Measurements from ENCODE around the gene CDIPT.
"Not testable (repeated sequence)": the region's sequence is repeated elsewhere in the genome, so short reads cannot be mapped to it uniquely, and the experiment has no call there.

The CDIPT gene

GRCh38 chr16:29897333-29897732 is 34.3 kb upstream of the CDIPT start:
- DNase-seq (ENCODE audit: low read depth in 2 of 2): no peak

- no peak for DNase-seq (ENCODE audit: low read depth in 2 of 2)
Measured at GRCh38 chr16:29896841-29897240, 33.8 kb upstream of the CDIPT start.

- no peak for DNase-seq (ENCODE audit: low read depth in 2 of 2)
Measured at GRCh38 chr16:29894352-29894751, 31.3 kb upstream of the CDIPT start.

DNA sequence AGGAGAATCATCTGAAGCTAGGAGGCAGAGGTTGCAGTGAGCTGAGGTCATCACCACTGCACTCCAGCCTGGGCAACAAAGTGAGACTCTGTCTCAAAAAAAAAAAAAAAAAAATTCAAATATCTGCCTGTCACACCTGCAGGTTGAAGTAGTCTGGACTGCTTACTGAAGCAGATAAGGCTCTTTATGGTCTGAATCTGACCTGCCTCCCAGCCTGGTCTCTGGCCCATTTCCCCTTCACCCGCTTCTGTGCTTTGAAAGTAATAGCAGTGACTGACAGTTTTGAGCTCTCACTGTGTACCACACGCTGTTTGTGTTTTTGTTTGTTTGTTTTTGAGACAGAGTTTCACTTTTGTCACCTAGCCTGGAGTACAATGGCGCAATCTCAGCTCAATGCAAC is 30.5 kb upstream of the CDIPT start:
- DNase-seq (ENCODE audit: low read depth in 2 of 2): no peak

DNA sequence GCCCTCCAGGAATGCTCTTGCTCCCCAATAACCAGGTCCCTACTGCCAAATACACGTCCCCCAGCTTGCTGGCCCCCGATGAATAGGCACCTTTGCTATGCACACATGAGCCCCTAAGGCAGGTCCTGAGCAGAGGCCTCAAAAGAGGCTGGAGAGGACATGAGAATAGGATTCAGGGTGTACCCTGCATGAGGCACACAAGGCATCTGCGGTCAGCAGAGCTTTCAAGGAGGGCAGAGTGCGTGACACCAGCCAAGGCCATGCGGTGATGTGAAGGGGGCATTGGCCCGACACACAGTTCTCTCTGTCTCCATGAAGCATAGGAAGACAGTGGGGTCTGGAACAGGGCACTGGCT is 29.4 kb upstream of the CDIPT start:
- DNase-seq (ENCODE audit: low read depth in 2 of 2): no peak

DNA sequence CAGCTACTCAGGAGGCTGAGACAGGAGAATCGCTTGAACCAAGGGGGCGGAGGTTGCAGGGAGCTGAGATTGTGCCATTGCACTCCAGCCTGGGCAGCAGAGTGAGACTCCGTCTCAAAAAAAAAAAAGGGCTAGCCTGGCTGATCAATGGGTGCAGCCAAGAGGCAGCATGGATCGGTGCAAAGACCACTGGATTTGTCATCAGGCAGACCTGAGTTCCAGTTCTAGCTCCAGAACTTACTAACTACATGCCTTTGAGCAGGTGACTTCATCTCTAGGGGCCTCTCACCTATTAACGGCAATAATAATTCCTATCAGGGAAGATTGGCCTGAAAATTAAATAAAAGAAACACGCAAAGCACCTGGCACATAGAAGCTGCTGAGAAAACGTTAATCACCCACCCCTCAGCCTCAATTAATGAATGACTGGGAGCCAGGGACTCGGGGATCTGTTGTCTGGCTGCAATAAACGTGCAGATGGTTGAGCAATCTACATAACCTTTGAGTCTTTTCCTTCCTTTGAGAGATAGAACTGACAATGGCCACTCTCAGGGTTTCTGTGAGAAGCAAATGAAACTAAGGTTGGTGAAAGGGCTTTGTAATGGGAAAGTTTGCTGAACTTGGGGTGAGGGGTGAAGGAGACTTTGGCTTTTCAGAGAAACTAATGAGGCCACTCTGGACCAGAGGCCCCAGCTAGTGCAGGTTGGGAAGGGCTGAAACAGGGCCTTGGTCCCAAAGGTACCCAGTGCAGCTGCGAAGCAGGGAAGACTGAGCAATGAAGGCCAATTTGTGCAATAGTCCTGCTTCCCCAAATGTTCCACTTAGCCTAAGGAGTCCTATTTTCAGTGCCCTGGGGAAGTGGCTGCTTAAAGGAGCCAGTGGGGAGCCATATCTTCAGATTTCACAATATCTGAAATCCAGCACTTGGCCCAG is 28.8 kb upstream of the CDIPT start:
- DNase-seq (ENCODE audit: low read depth in 2 of 2): no peak

GRCh38 chr16:29889372-29889771 is 26.3 kb upstream of the CDIPT start:
- not testable (repeated sequence) for DNase-seq (ENCODE audit: low read depth in 2 of 2)

DNA sequence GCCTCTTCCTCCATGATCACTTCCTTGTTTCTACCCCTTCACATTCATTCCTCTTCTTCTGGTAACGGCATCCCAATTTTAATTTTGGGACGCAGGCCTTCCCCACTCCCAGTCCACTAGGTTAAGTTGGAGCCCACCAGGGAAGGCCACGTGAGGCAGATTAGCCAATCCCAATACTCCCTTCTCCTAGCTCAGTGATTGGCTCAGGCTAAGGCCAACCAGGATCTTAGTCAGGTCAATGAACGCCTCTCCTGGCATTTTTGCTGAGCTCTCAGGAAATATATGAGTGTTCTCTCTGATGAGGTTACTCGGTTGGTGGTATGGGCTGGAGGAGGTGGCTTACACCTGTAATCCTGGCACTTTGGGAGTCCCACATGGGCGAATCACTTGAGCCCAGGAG is 21.0 kb upstream of the CDIPT start:
- no peak for DNase-seq (ENCODE audit: low read depth in 2 of 2)

DNA sequence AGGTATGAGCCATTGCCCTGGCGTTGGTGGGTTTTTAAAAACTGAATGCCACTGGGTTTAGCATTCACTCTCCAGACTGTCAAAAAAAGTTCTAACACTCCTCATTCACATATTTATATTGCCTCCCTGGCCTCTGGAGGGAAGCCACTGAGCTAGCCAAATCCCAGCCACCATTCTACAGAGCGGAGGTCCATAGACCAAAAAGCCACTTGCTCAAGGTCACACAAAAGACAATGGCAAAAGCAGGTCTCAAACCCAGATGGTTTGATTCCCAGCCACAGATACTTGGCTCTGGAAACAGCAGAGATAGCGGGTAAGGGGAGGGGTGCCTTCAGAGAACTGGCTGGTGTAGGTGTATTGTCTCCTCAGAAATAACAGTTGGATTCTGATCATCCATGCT is 18.0 kb upstream of the CDIPT start:
- no peak for DNase-seq (ENCODE audit: low read depth in 2 of 2)

- no peak for DNase-seq (ENCODE audit: low read depth in 2 of 2)
Measured at GRCh38 chr16:29878172-29878571, 15.1 kb upstream of the CDIPT start.

DNA sequence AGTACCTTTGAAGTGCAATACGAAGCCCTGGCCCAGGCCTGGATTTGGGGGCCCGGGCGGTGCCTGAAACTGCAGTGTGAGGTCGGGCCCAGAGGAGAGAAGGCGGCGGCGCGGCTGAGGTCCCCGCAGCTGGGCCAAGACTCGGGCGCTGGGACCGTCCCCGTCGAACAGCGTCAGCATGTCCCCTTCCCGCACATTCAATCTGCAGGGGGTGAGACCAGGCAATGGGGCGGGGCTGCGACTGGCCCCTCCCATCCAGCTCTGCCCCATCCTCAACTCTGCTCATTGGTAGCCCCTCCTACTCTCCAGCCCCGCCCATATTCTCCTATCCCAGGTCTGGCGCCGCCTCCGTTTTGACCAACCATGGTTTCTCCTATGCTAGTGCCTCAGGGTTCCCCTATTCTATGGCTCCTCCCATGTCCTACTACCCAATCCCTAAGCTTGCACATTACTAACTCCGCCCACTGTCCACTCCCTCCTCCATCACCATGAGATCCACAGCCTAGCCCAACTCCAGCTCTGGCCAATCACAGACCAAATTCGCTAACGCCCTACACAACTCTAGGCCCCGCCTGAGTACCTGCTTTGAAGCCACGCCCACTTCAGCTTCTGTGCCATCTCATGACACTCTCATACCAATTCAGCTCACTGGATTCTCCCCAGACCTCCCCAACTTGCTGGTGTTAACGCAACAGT is 14.4 kb upstream of the CDIPT start:
- no peak for DNase-seq (ENCODE audit: low read depth in 2 of 2)

DNA sequence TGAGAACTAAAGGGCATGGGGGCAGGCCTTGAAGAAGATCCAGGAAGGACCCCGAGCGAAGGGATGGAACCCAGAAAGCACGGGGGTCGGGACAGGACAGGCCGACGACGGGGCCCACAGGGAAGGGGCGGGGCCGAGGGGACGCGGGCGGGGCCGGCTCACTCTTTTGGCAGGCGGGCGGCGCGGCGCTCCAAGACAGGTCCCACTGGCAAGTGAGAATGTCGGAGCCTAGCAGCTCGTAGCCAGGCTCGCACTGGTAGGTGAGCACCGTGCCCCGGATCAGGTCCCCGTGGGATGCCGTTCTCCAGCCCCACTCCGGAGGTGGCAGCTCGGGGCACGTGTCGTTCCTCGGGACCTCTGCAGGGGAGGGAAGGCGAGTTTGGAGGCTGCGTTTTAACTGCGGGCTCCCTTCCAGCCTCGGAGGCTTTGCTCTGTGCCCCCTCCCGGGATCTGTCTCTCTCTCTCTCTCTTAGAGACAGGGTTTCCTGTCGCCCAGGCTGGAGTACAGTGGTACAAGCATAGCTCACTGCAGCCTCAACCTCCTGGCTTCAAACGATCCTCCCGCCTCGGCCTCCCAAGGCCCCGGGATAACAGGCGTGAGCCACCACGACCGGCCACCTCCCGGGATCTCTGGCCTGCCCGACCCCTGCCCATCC is 13.7 kb upstream of the CDIPT start:
- no peak for DNase-seq (ENCODE audit: low read depth in 2 of 2)

DNA sequence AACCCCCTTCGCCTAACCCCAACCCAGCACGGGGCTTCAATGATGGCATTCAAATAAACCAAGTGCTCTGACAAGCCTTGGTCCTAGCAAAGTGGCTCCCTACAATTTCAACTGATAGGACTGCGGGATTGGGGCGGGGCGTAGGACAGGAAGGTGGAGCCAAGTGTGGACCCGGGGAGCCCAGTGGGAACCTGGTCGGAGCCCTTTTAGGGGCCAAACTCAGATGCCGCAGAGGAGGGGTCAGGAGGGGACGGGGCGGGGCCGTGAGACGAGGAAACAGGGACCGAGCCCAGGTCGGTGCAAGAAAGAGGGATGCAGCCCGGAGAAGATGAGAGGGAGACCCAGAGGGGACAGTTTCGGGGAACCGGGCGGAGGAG is 13.2 kb upstream of the CDIPT start:
- DNase-seq (ENCODE audit: low read depth in 2 of 2): no peak

DNA sequence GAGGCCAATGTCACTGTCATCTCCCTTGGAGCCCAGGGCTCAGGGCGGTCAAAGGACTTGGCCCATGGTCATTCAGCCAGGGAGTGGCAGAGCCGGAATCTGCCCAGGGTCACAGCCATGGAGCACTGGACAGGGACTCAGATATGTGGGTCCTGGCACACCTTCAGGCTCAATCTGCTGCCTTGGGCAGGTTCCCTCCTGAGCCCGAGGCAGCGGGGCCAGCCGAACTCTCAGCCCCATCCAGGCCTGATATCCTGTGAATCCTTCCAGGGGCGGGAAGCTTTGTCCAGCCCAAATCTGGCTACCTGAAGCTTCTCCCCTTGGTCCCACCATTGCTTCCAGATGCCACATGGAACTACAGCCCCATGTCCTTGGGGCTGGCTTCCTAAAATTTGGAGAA is 12.2 kb upstream of the CDIPT start:
- DNase-seq (ENCODE audit: low read depth in 2 of 2): no peak

- no peak for DNase-seq (ENCODE audit: low read depth in 2 of 2)
Measured at GRCh38 chr16:29873319-29873718, 10.3 kb upstream of the CDIPT start.

DNA sequence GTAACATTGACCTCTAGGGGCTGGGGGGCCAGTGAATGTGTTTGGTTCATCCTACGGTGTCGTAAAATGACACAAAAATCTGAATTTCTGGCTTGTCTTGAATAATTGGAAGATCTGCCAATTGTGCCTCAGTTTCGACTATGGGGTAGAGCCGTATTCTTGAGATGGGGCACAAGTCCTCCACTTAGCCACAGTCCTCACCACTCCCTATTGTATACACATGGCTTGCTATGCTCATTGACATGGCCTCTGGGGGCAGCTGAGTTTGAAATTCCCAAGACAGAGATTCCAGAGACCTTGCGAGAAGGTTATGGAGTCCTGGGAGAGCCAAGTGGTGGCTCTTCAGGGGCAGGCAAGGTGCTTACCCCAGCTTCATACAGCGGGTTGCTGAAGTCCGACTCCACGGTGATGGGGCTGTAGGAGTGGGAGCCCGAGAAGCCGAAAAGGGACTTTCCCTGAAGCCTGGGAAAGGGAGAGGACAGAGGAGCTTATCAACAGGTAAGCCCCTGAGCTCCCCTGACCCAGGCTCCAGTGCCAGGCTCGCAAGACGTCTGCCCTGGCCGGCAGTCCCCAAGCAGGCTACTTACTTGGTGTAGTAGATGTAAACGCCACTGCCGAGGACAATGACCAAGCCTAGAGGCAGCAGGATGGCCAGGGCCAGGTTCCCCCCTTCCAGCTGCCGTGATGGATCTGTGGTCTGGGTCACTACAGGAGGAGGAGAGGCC is 9.0 kb upstream of the CDIPT start:
- DNase-seq (ENCODE audit: low read depth in 2 of 2): no peak

DNA sequence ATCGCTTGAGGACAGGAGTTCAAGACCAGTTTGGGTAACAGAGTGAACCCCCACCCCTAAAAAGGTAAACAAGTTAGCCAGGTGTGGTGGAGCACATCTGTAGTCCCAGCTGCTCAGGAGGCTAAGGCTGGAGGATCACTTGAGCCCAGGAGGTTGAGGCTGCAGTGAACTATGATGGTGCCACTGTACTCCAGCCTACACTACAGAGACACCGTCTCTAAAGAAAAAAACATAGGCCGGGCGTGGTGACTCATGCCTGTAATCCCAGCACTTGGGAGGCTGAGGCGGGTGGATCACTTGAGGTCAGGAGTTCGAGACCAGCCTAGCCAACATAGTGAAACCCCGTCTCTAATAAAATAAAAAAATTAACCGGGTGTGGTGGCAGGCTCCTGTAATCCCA is 6.0 kb upstream of the CDIPT start:
- DNase-seq (ENCODE audit: low read depth in 2 of 2): not testable (repeated sequence)

DNA sequence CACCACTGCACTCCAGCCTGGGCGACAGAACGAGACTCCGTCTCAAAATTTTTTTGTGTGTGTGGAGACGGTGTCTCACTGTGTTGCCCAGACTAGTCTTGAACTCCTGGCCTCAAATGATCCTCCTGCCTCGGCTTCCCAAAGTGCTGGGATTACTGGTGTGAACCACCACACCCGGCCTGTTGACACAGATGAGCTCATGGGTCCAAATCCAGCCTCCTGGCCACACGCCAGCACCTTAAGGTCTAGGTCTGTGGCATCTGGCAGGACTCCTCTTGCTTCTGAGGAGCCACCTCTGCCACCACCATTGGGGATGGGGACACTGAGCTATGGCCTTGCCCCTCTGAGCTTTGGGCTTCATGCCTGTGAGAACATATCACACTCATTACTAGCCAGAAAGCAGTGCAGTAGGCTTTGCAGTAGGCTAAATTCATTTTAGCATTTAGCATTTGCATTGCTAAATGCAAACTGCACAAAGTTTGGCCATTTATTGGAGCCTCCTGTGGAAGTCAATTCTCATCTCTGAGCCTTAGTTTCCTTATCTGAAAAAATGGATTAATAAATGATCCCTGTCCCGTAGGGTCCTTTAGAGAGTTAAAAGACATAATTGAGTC is 5.5 kb upstream of the CDIPT start:
- no peak for DNase-seq (ENCODE audit: low read depth in 2 of 2)

DNA sequence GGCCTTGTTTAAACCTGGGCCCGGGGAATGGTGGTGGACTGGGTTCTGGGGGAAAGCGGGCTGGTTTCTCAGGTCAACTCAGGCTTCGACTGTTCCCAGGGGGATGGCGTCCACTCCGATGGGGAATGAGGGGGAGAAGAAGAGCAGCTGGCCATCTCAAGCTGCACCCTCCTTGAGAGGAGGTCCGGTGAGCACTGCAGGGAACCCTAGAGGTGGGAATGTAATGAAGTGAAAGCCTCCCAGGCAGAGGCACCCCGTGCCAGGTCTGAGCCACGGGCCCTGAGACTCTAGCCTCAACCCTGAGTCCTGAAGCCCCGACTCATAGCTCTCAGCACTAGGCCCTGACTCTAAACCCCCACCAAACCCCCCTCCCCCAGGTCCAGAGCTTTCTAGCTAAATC is 1.2 kb upstream of the CDIPT start:
- DNase-seq (ENCODE audit: low read depth in 2 of 2): no peak

DNA sequence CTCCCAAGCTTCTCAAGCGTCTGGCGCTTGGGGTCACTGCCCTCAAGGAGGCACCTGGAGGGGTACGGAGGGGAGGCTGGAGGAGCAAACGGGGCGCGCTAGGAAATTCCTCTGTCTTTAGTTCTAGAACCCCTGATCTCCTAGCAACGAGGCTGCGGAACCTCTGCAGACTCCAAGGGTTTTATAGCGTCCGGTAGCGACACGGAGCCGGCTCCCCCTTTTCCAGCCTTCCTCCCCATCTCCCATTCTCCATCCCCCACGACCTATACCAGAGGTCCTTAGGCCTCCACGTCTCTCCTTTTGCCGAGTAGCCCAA is 601 bp upstream of the CDIPT start:
- DNase-seq (ENCODE audit: low read depth in 2 of 2): no peak

- no peak for DNase-seq (ENCODE audit: low read depth in 2 of 2)
Measured at GRCh38 chr16:29862383-29862883, 593 bp downstream of the CDIPT start.

- DNase-seq (ENCODE audit: low read depth in 2 of 2): no peak
Measured at GRCh38 chr16:29860218-29860617, 2.8 kb downstream of the CDIPT start.

Data from stimulated activated CD4-positive, alpha-beta T cell treated with anti-CD3 and anti-CD28 coated beads, Interleukin-1b, Interleukin-23, amount 100 ng/mL, for 1 hour (primary cell).